GM19324 (cell line): ENCODE results near the gene SLC51A.
"Not testable (repeated sequence)": the region's sequence is repeated elsewhere in the genome, so short reads cannot be mapped to it uniquely, and the experiment has no call there.

Source experiments
- ATAC-seq: cut with Tn5 transposase; IDR thresholded peaks from one replicate; pipeline ENCODE4 v1.9.1; 2021; ENCODE audit warnings: mild to moderate bottlenecking, moderate library complexity; ENCODE audit not compliant: unreplicated experiment, low FRiP score

SLC51A gene

GRCh38 chr3:196193133-196193735, 23.1 kb upstream of the SLC51A start:
- ATAC-seq, result no peak

GRCh38 chr3:196193736-196194541, 22.4 kb upstream of the SLC51A start:
- no peak for ATAC-seq

- ATAC-seq, result no peak
Measured at GRCh38 chr3:196194542-196194915, 21.8 kb upstream of the SLC51A start.

- ATAC-seq, result no peak
Measured at GRCh38 chr3:196195664-196196265, 20.6 kb upstream of the SLC51A start.

GRCh38 chr3:196197524-196197923, 18.8 kb upstream of the SLC51A start:
- ATAC-seq, result no peak

- ATAC-seq, result no peak
Measured at GRCh38 chr3:196198081-196198675, 18.2 kb upstream of the SLC51A start.

GRCh38 chr3:196198771-196199753, 17.3 kb upstream of the SLC51A start:
- no peak for ATAC-seq

GRCh38 chr3:196202516-196202970, 13.8 kb upstream of the SLC51A start:
- no peak for ATAC-seq

- no peak for ATAC-seq
Measured at GRCh38 chr3:196203846-196204245, 12.5 kb upstream of the SLC51A start.

GRCh38 chr3:196205442-196206205, 10.7 kb upstream of the SLC51A start:
- ATAC-seq, result not testable (repeated sequence)

GRCh38 chr3:196207159-196207832, 9.0 kb upstream of the SLC51A start:
- no peak for ATAC-seq

GRCh38 chr3:196207833-196208607, 8.3 kb upstream of the SLC51A start:
- ATAC-seq, result no peak

GRCh38 chr3:196208942-196209695, 7.2 kb upstream of the SLC51A start:
- ATAC-seq, result no peak

GRCh38 chr3:196209944-196210672, 6.2 kb upstream of the SLC51A start:
- ATAC-seq, result not testable (repeated sequence)

- no peak for ATAC-seq
Measured at GRCh38 chr3:196210673-196211556, 5.4 kb upstream of the SLC51A start, which contains the start of gene ZDHHC19. Gene ZDHHC19 (minus strand): TSS chr3:196211400. CDS start chr3:196211315, 85 bp downstream.
